Heart right ventricle (tissue), 16 donors: Measurements from ENCODE around the gene GGT6. TPM values are rescaled to one million over a fixed set of nuclear protein-coding genes. Genes with fewer than 3 reads are reported as not detected.

ENCODE experiments used
- ATAC-seq, 8 donors: fragments of 200-7000 bp; cut with Tn5 transposase; one replicate each; pipeline ENCODE4 v1.9.1; 2020; ENCODE audit warnings: mild to moderate bottlenecking in 8 of 8, moderate library complexity in 8 of 8, moderate number of reproducible peaks in 1 of 8
- DNase-seq, 2 donors: peaks; one replicate each; pipeline ENCODE4 v3.0.0-alpha.2; 2020
- H3K27ac ChIP-seq, 10 donors: fragments of 200-600 bp; sonication (generic) in 2 of 10; one replicate each; pipeline versions ENCODE4 v1.5.0 to v1.8.0; 2020 to 2022; ENCODE audit warnings: mild to moderate bottlenecking in 3 of 10
- H3K27me3 ChIP-seq, 7 donors: fragments of 200-600 bp; one replicate each; pipeline ENCODE4 v1.8.0; 2021 to 2022; ENCODE audit warnings: mild to moderate bottlenecking in 2 of 7
- H3K36me3 ChIP-seq, 9 donors: fragments of 200-600 bp; sonication (generic) in 1 of 9; one replicate each; pipeline versions ENCODE4 v1.5.0 to v1.8.0; 2020 to 2022; ENCODE audit warnings: mild to moderate bottlenecking in 2 of 9
- H3K4me1 ChIP-seq, 9 donors: fragments of 200-600 bp; sonication (generic) in 1 of 9; one replicate each; pipeline versions ENCODE4 v1.5.0 to v1.8.0; 2020 to 2022; ENCODE audit warnings: mild to moderate bottlenecking in 4 of 9
- H3K4me3 ChIP-seq, 10 donors: fragments of 200-600 bp; sonication (generic) in 2 of 10; one replicate each; pipeline versions ENCODE4 v1.5.0 to v1.8.0; 2020 to 2022; ENCODE audit warnings: mild to moderate bottlenecking in 7 of 10, moderate library complexity in 2 of 10
- H3K9me3 ChIP-seq, 11 donors: fragments of 200-600 bp in 10 of 11; sonication (generic) in 2 of 11; one replicate each; pipeline versions ENCODE4 v1.5.0 to v1.8.0; 2013 to 2022; ENCODE audit warnings: mild to moderate bottlenecking in 2 of 11, control low read depth in 1 of 11, moderate library complexity in 1 of 11
- CTCF ChIP-seq, 9 donors: fragments of 200-600 bp; sonication (generic) in 2 of 9; IDR thresholded peaks; one replicate each; pipeline versions ENCODE4 v1.5.0 to v1.8.0; 2021 to 2022; ENCODE audit warnings: antibody characterized with exemption in 9 of 9, mild to moderate bottlenecking in 5 of 9, moderate library complexity in 1 of 9
- WGBS, 2 donors: extraction: QIAGEN DNeasy Blood & Tissue Kit; methylation state at CpG; one replicate each; pipeline ENCODE4 v1.1.7; 2013; ENCODE audit warnings: inconsistent platforms in 1 of 2; 5-methylcytosine and 5-hydroxymethylcytosine counted together
- intact Hi-C, 10 donors: fragments of 100-400 bp; cut with DNase I; formaldehyde crosslinking; loops; one replicate each; pipeline versions ENCODE4 v1.11.1 to v1.14.2; 2022
- polyA plus RNA-seq, 2 donors: library from polyadenylated mRNA; stranded (reverse); fragments of 200-250 nt; gene quantifications; one replicate each; pipeline ENCODE4 v1.2.3, GENCODE V29; 2013
- total RNA-seq, 10 donors: library from RNA; stranded (reverse); fragmentation: NEBNext Ultra II Directional in 3 of 10; extraction: Animal tissue kit (Norgen Biotek cat#: 25700) in 3 of 10; gene quantifications; one replicate each; pipeline versions ENCODE4 v1.2.1 to v1.2.4, GENCODE V29; 2021 to 2023
- donor health status: Arrhythmogenic right ventricular cardiomyopathy.
- donor health status: ischemic (EF 13 %, LVEDD 7.1; RV severe dilation, severe dysfunction).
- donor health status: healthy with polysubstance abuse.
- donor health status: DM: no; HTN: yes; CAD: no.
- donor health status: DM: no; HTN: no; CAD: no.
- donor health status: ischemic (EF 25% LVEDD 6.9; RV normal size, moderate dysfunction).
- donor health status: ischemic (EF 25% LVEDD 5.7; RV mildly dilated, moderate dysfunction).
- donor health status: healthy.
- donor health status: DM: yes; HTN: yes; CAD: no.
- donor health status: Ischemic cardiomyopathy.
- donor health status: ischemic (EF 35%, LVEDD 5.7; RV mildly dilated, moderate dysfunction).
- donor health status: nonischemic (EF 11% LVEDD 7.7; RV severe dilation, severe dysfunction).
- donor health status: DM: yes; HTN: yes; CAD: no.
- donor health status: PGD.
- donor health status: ischemic (EF 29% LVEDD 5.4; RV normal size, mild dysfunction).
- donor health status: nonischemic (EF 23%, LVEDD 6.1; RV moderate dilation, normal function).

GGT6 gene
- total and polyA plus RNA-seq, 12 donors: 0.03 to 0.19 (median 0.12) TPM; not detected in 6

GRCh38 chr17:4508207-4508606 lies 52.2 kb downstream of the GGT6 start:
- intact Hi-C loops: loop anchor here in 1 of 10 donors (5.0 kb wide), 1 partner anchor 34 kb away; no protein-coding TSS in a partner anchor
- Histone ChIP-seq H3K27ac (peak overlapping the region in 9 of 10 donors; percentile 17 to 87 (median 66)), H3K4me1 (peaks cover 20 to 100% (median 81%) of the 10 kb centered on the region in 9 donors), H3K4me3 (no peak overlapping the region), H3K9me3 (no peaks in the 10 kb centered on the region), H3K27me3 (no peaks in the 10 kb centered on the region), H3K36me3 (no peaks in the 10 kb centered on the region)
- ATAC-seq (no peak), DNase-seq (no peak)
- 87 to 94% methylated on average over 3 of the region's 3 CpGs for WGBS, 2 donors
- no peak for TF ChIP-seq CTCF (IDR thresholded peaks at IDR 0.05)

- Histone ChIP-seq H3K27ac (peak overlapping the region in 7 of 10 donors; percentile 30 to 87 (median 78)), H3K9me3 (no peaks in the 10 kb centered on the region), H3K36me3 (no peaks in the 10 kb centered on the region), H3K4me1 (peaks cover 23 to 100% (median 81%) of the 10 kb centered on the region in 9 donors), H3K27me3 (no peaks in the 10 kb centered on the region), H3K4me3 (no peak overlapping the region)
- 77 to 85% methylated on average over 8 of the region's 8 CpGs for WGBS, 2 donors
- DNase-seq (no peak), ATAC-seq (no peak)
- no peak for TF ChIP-seq CTCF (IDR thresholded peaks at IDR 0.05)
- intact Hi-C loops: loop anchor here in 1 of 10 donors (5.0 kb wide), 1 partner anchor 35 kb away; no protein-coding TSS in a partner anchor
Observed at GRCh38 chr17:4507361-4508111, 52.8 kb downstream of the GGT6 start.

Other genes with a start within 250 kb of the GGT6 start
- 100 to 1,000 TPM in 6 of 10 donors, 10 to 100 TPM in 4; 82.1 to 119 (median 104) TPM for gene UBE2G1, start 193.9 kb downstream of the GGT6 start, total RNA-seq
- 10 to 100 TPM; 14.9 to 41.1 TPM for gene UBE2G1, start 193.9 kb downstream of the GGT6 start, polyA plus RNA-seq
- 1 to 10 TPM in 5 of 10 donors, under 1 TPM in 4, not detected in 1; 0.22 to 4.2 (median 1.3) TPM for gene SPNS3, start 126.6 kb downstream of the GGT6 start, total RNA-seq
- under 1 TPM; 0.13 to 0.59 TPM for gene SPNS3, start 126.6 kb downstream of the GGT6 start, polyA plus RNA-seq
- 10 to 100 TPM in 4 of 10 donors, 1 to 10 TPM in 6; 4.5 to 19.9 (median 8.9) TPM for gene SPNS2, start 61.7 kb downstream of the GGT6 start, total RNA-seq
- 10 to 100 TPM; 22.0 to 27.7 TPM for gene SPNS2, start 61.7 kb downstream of the GGT6 start, polyA plus RNA-seq
- gene MYBBP1A, start 5.2 kb downstream of the GGT6 start, total RNA-seq: 10 to 100 TPM; 18.7 to 30.3 (median 21.7) TPM
- gene MYBBP1A, start 5.2 kb downstream of the GGT6 start, polyA plus RNA-seq: 10 to 100 TPM; 25.4 to 25.7 TPM
- gene SMTNL2, start 24.0 kb upstream of the GGT6 start, total RNA-seq: 10 to 100 TPM in 9 of 10 donors, 1 to 10 TPM in 1; 7.8 to 84.1 (median 23.4) TPM
- 10 to 100 TPM in 1 of 2 donors, 1 to 10 TPM in 1; 2.7 to 11.8 TPM for gene SMTNL2, start 24.0 kb upstream of the GGT6 start, polyA plus RNA-seq
- gene ALOX15, start 81.1 kb upstream of the GGT6 start, total RNA-seq: 1 to 10 TPM in 1 of 10 donors, under 1 TPM in 6, not detected in 3; 0.11 to 1.3 (median 0.16) TPM
- not detected for gene ALOX15, start 81.1 kb upstream of the GGT6 start, polyA plus RNA-seq
- 10 to 100 TPM; 28.6 to 41.9 (median 35.2) TPM for gene PELP1, start 143.6 kb upstream of the GGT6 start, total RNA-seq
- gene PELP1, start 143.6 kb upstream of the GGT6 start, polyA plus RNA-seq: 10 to 100 TPM; 14.4 to 29.3 TPM
- gene ARRB2, start 150.1 kb upstream of the GGT6 start, total RNA-seq: 10 to 100 TPM; 10.8 to 53.5 (median 17.2) TPM
- 10 to 100 TPM; 13.4 to 33.4 TPM for gene ARRB2, start 150.1 kb upstream of the GGT6 start, polyA plus RNA-seq
- gene MED11, start 170.9 kb upstream of the GGT6 start, total RNA-seq: 10 to 100 TPM; 11.9 to 21.7 (median 17.5) TPM
- 10 to 100 TPM; 23.9 to 57.1 TPM for gene MED11, start 170.9 kb upstream of the GGT6 start, polyA plus RNA-seq
- gene ZMYND15, start 179.3 kb upstream of the GGT6 start, total RNA-seq: 1 to 10 TPM in 1 of 10 donors, under 1 TPM in 8, not detected in 1; 0.15 to 2.1 (median 0.38) TPM
- gene ZMYND15, start 179.3 kb upstream of the GGT6 start, polyA plus RNA-seq: under 1 TPM; 0.20 to 0.22 TPM
- 10 to 100 TPM in 1 of 10 donors, 1 to 10 TPM in 9; 2.8 to 29.6 (median 4.2) TPM for gene CXCL16, start 179.4 kb upstream of the GGT6 start, total RNA-seq
- 1 to 10 TPM; 1.5 to 3.3 TPM for gene CXCL16, start 179.4 kb upstream of the GGT6 start, polyA plus RNA-seq
- not detected for gene TM4SF5, start 211.3 kb upstream of the GGT6 start, total RNA-seq
- gene TM4SF5, start 211.3 kb upstream of the GGT6 start, polyA plus RNA-seq: not detected
- gene VMO1, start 225.8 kb upstream of the GGT6 start, total RNA-seq: 1 to 10 TPM in 1 of 10 donors, under 1 TPM in 7, not detected in 2; 0.38 to 2.1 (median 0.59) TPM
- 1 to 10 TPM; 1.2 to 1.8 TPM for gene VMO1, start 225.8 kb upstream of the GGT6 start, polyA plus RNA-seq
- gene GLTPD2, start 228.4 kb upstream of the GGT6 start, total RNA-seq: under 1 TPM in 1 of 10 donors, not detected in 9; 0.25 TPM
- not detected for gene GLTPD2, start 228.4 kb upstream of the GGT6 start, polyA plus RNA-seq
- gene PSMB6, start 235.6 kb upstream of the GGT6 start, total RNA-seq: 100 to 1,000 TPM; 160 to 221 (median 176) TPM
- gene PSMB6, start 235.6 kb upstream of the GGT6 start, polyA plus RNA-seq: 100 to 1,000 TPM; 151 to 386 TPM
- gene PLD2, start 246.6 kb upstream of the GGT6 start, total RNA-seq: 10 to 100 TPM in 6 of 10 donors, 1 to 10 TPM in 4; 6.4 to 18.6 (median 10.4) TPM
- 10 to 100 TPM in 1 of 2 donors, 1 to 10 TPM in 1; 5.6 to 20.7 TPM for gene PLD2, start 246.6 kb upstream of the GGT6 start, polyA plus RNA-seq